H1 (cell line): ENCODE data around the gene CALCR. TPM values are rescaled to one million over a fixed set of nuclear protein-coding genes. Genes with fewer than 3 reads are reported as not detected.

Experiments used
- EZH2 ChIP-seq: fragments of 200-600 bp; sonication (generic); IDR thresholded peaks from 2 replicates; pipeline ENCODE4 v1.7.1; 2012; ENCODE audit warnings: low read depth, mild to moderate bottlenecking, moderate library complexity, low read length, inconsistent platforms; ENCODE audit not compliant: severe bottlenecking
- HDAC2 ChIP-seq, 2 experiments: fragments of 300-600 bp in 1 of 2; sonication (generic) in 1 of 2; IDR thresholded peaks; 2 replicates each; pipeline ENCODE4 v1.6.1; 2011 to 2012; ENCODE audit warnings: low read depth in 2 of 2, low read length in 2 of 2, mild to moderate bottlenecking in 2 of 2, moderate library complexity in 2 of 2, borderline replicate concordance in 1 of 2, inconsistent platforms in 1 of 2
- KDM5A ChIP-seq: fragments of 200-600 bp; IDR thresholded peaks from 2 replicates; pipeline ENCODE4 v1.7.1; 2012; ENCODE audit warnings: mild to moderate bottlenecking, low read length, inconsistent platforms, mixed read lengths
- NRF1 ChIP-seq: IDR thresholded peaks from 2 replicates; pipeline ENCODE4 v1.6.1; 2011; ENCODE audit warnings: mild to moderate bottlenecking, low read depth, low read length, improper control_type of control experiment
- polyA plus RNA-seq, 7 experiments: library from polyadenylated mRNA; depleted of rRNA in 3 of 7; stranded (reverse) in 5 of 7; unstranded in 2 of 7; fragments of >200 nt in 5 of 7; fragments of 200-250 nt in 2 of 7; gene quantifications; 1 replicate in 5 of 7; 2 replicates in 1 of 7; 4 replicates in 1 of 7; pipeline versions ENCODE4 v1.2.1 to v1.2.3, GENCODE V29; 2011 to 2013; ENCODE audit warnings: missing spikeins in 2 of 7, mixed read lengths in 2 of 7
- total RNA-seq: library from RNA; stranded (reverse); fragmentation: NEBNext Ultra II Directional; extraction: Animal tissue kit (Norgen Biotek cat#: 25700); gene quantifications from 2 replicates; pipeline ENCODE4 v1.2.1, GENCODE V29; 2021
- TF ChIP-seq, protein P1 (sequence below): IDR thresholded peaks from 2 replicates; pipeline ENCODE4 v1.6.1; 2011; ENCODE audit warnings: low read length, improper control_type of control experiment

The CALCR gene
- total and polyA plus RNA-seq, 2 of the 8 experiments (the other 6 are each of a cell fraction or from before 2014, with no cell fraction given), result 1.0 to 3.6 TPM

DNA sequence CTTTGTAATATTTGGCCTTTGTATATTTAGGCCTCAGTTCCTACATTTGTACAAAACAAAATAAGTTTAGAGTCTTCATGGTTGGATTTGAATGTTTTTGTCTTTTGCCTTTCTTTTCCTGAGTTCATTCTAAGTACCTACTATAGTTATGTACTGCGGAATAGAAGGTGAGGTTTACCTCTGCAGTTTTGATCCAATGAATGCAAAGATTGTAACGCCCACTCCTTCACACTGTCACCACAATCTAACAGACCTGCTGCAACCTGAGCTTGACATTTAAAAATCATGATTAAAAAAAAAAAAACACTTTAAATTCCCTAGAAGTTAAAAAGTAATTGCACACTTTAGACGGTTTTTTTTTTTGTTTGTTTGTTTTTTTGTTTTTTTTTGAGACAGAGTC lies 145.0 kb downstream of the CALCR start (continued):
- TF ChIP-seq EZH2 (no peak), NRF1 (no peak), HDAC2 (IDR thresholded peaks at IDR 0.05; ENCODE audit: borderline replicate concordance in 1 of 2, low read depth in 2 of 2, low read length in 2 of 2) (no peak), KDM5A (no peak)
- TF ChIP-seq, protein P1, sequence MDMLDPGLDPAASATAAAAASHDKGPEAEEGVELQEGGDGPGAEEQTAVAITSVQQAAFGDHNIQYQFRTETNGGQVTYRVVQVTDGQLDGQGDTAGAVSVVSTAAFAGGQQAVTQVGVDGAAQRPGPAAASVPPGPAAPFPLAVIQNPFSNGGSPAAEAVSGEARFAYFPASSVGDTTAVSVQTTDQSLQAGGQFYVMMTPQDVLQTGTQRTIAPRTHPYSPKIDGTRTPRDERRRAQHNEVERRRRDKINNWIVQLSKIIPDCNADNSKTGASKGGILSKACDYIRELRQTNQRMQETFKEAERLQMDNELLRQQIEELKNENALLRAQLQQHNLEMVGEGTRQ, result no peak
